Measurements from ENCODE around the gene DCTN4. TPM values are rescaled to one million over a fixed set of nuclear protein-coding genes. Genes with fewer than 3 reads are reported as not detected.

The DCTN4 gene
- total and polyA plus RNA-seq, 7 donors: 17.5 to 56.0 (median 51.0) TPM

- Histone ChIP-seq H3K36me3 (no peaks in the 10 kb centered on the region), H3K27me3 (no peaks in the 10 kb centered on the region), H3K9me3 (no peaks in the 10 kb centered on the region), H3K4me3 (no peak overlapping the region), H3K4me1 (peaks cover 0 to 65% (median 40%) of the 10 kb centered on the region in 4 donors), H3K27ac (peak overlapping the region in 2 of 4 donors; percentile 26 to 47)
- 10 to 18% methylated on average over 1 of the region's 1 CpG for WGBS, 2 donors
- no peak for DNase-seq
- TF ChIP-seq POLR2A (IDR thresholded peaks at IDR 0.05): no peak
- TF ChIP-seq EP300 (IDR thresholded peaks at IDR 0.05): no peak
- no peak for TF ChIP-seq POLR2AphosphoS5 (IDR thresholded peaks at IDR 0.05)
- TF ChIP-seq CTCF (IDR thresholded peaks at IDR 0.05): no peak
- intact Hi-C loops (cut with DNase I): no loop called here
Observed at GRCh38 chr5:150787656-150788055, 28.8 kb upstream of the DCTN4 start.

- peaks cover 0 to 72% (median 47%) of the 10 kb centered on the region in 4 donors for H3K4me1 ChIP-seq
Observed at GRCh38 chr5:150786876-150787275, 28.1 kb upstream of the DCTN4 start.

GRCh38 chr5:150785950-150786349 lies 27.1 kb upstream of the DCTN4 start:
- peaks cover 0 to 82% (median 53%) of the 10 kb centered on the region in 4 donors for H3K4me1 ChIP-seq
- no peak overlapping the region for H3K4me3 ChIP-seq
- intact Hi-C loops (cut with DNase I): no loop called here
- 93 to 95% methylated on average over 1 of the region's 1 CpG for WGBS, 2 donors
- DNase-seq: no peak
- peak overlapping the region in 3 of 4 donors; percentile 20 to 47 (median 26) for H3K27ac ChIP-seq
- no peak for TF ChIP-seq EP300 (IDR thresholded peaks at IDR 0.05)
- no peak for TF ChIP-seq POLR2AphosphoS5 (IDR thresholded peaks at IDR 0.05)
- TF ChIP-seq CTCF (IDR thresholded peaks at IDR 0.05): no peak
- no peak for TF ChIP-seq POLR2A (IDR thresholded peaks at IDR 0.05)
- H3K9me3 ChIP-seq: no peaks in the 10 kb centered on the region
- no peaks in the 10 kb centered on the region for H3K27me3 ChIP-seq
- H3K36me3 ChIP-seq: no peaks in the 10 kb centered on the region

More at GRCh38 chr5:150786876-150787275, 28.1 kb upstream of the DCTN4 start:
- no peaks in the 10 kb centered on the region for H3K27me3 ChIP-seq
- peak overlapping the region in 2 of 4 donors; percentile 26 to 47 for H3K27ac ChIP-seq
- WGBS, 2 donors: 84 to 92% methylated on average over 1 of the region's 1 CpG
- no peaks in the 10 kb centered on the region for H3K36me3 ChIP-seq
- no peaks in the 10 kb centered on the region for H3K9me3 ChIP-seq
- no peak for DNase-seq
- intact Hi-C loops (cut with DNase I): no loop called here
- TF ChIP-seq EP300 (IDR thresholded peaks at IDR 0.05) (no peak), POLR2A (IDR thresholded peaks at IDR 0.05) (no peak), CTCF (IDR thresholded peaks at IDR 0.05) (no peak), POLR2AphosphoS5 (IDR thresholded peaks at IDR 0.05) (no peak)
- no peak overlapping the region for H3K4me3 ChIP-seq

- H3K4me1 ChIP-seq: peaks cover 0 to 77% (median 53%) of the 10 kb centered on the region in 4 donors
- peak; percentile 89 for DNase-seq
- no peaks in the 10 kb centered on the region for H3K27me3 ChIP-seq
- peak overlapping the region; percentile 91 to 95 (median 94) for H3K27ac ChIP-seq
- intact Hi-C loops (cut with DNase I): loop anchor here (5.0 kb wide), 1 partner anchor 324 kb away; no protein-coding TSS in a partner anchor
- 1 to 2% methylated on average over 7 of the region's 7 CpGs for whole genome bisulfite sequencing, 2 donors
- peak in 2 of 4 donors; percentile 73 to 79 for TF ChIP-seq EP300 (IDR thresholded peaks at IDR 0.05)
- peak; percentile 85 to 92 (median 88) for TF ChIP-seq POLR2AphosphoS5 (IDR thresholded peaks at IDR 0.05)
- no peak for TF ChIP-seq POLR2A (IDR thresholded peaks at IDR 0.05)
- TF ChIP-seq CTCF (IDR thresholded peaks at IDR 0.05): no peak
- H3K36me3 ChIP-seq: no peaks in the 10 kb centered on the region
- no peaks in the 10 kb centered on the region for H3K9me3 ChIP-seq
- peak overlapping the region in 1 of 4 donors; percentile 2 for H3K4me3 ChIP-seq
Observed at GRCh38 chr5:150783422-150783928, 24.7 kb upstream of the DCTN4 start.
